Placental pericyte (primary cell): Measurements from ENCODE around the gene WDR27. TPM values are rescaled to one million over a fixed set of nuclear protein-coding genes. Genes with fewer than 3 reads are reported as not detected.

Experiments used
- total RNA-seq: library from RNA; depleted of rRNA; stranded (reverse); fragments of >200 nt; gene quantifications from 2 replicates; pipeline ENCODE4 v1.2.3, GENCODE V29; 2012

Gene WDR27
- total RNA-seq: 14.9 and 31.9 TPM in 2 replicates

DNA sequence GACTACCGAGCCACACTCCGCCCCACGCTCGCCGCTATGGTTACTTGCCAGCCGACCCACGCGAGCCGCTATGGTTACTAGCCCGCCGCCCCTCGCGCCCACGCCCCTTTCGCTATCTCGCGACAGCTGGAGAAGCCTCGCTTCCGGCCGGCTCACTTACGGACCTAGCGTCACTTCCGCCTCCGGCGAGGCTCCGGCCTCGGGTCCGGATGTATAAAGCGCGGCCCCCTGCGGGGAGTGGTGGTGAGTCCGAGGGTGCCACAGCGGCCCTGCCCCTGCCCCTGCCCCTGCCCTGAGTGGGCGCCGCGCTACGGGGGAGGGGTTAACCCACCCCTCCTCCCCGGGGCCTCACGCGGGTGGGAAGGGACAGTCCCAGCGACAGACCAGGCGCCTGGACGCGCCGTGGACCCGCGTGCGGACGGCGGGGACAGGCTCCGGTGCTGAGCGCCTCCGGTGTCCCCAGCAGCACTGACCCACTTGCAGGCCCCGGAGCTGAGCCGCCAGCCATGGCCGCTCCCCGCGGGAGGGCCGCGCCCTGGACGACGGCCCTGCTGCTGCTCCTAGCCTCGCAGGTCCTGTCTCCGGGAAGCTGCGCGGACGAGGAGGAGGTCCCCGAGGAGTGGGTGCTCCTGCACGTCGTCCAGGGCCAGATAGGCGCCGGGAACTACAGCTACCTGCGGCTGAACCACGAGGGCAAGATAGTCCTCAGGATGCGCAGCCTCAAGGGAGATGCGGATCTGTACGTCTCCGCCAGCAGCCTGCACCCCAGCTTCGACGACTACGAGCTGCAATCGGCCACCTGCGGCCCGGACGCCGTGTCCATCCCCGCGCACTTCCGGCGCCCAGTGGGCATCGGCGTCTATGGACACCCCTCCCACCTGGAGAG lies at the start of gene WDR27, which contains the start of gene C6orf120:
WDR27 (minus strand) TSS at position 76 of the 886 bp plus-strand sequence. CDS start 13,024 bp downstream, outside the sequence.
C6orf120 (plus strand) TSS at position 173 of the 886 bp plus-strand sequence; CDS start at position 507, 334 bp downstream.

DNA sequence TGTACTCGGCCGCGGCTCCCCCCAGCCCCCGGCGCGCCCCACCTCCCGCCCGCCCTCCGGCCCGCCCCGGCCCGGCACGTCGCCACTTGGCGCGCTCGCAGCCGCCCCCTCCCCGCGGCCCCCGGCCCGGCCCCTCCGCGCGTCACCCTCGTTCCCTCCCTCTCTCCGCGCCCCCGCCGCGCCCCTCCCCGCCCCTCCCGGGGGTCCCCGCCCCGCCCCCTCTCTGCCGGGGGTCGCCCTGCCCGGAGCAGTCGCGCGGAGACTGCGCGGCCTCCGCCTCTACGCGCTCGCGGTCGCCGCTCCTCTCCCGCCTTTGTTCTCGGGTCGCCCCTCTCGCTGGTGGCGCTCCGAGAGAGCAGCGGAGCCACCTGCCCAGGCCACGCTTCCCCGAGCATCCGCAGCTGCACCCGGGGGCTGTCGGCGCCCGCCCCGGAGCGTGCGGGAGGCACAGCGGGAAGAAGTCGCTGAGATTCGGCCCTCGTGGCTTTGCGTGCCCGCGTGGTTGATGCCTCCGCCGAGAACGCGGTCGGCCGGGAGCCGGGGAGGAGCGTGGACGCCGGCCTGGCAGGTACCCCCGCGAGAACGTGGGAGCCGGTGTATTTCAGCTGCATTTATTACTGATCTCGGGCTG lies 22.8 kb upstream of the WDR27 start, which contains the start of gene PHF10:
PHF10 (minus strand) TSS at position 7 of the 631 bp plus-strand sequence. CDS start 569 bp downstream, outside the sequence.

Other genes with a start within 250 kb of the WDR27 start
- gene C6orf120, start 97 bp upstream of the WDR27 start, total RNA-seq: 52.7 and 57.8 TPM in 2 replicates
- gene PHF10, start 22.5 kb upstream of the WDR27 start, total RNA-seq: 19.9 and 26.6 TPM in 2 replicates
- gene DYNLT2, start 49.5 kb upstream of the WDR27 start, total RNA-seq: 1.1 and 1.3 TPM in 2 replicates
- 18.6 and 20.8 TPM in 2 replicates for gene ERMARD, start 49.6 kb upstream of the WDR27 start, total RNA-seq